ENCODE measurements around the gene MRTFA.

GRCh38 chr22:40567626-40568328, 68.7 kb downstream of the MRTFA start:
- TF ChIP-seq HNRNPUL1 (IDR thresholded peaks at IDR 0.05; ENCODE audit: low read depth, low read length) (no peak), CHD2 (IDR thresholded peaks at IDR 0.05; ENCODE audit: low read depth, low read length) (no peak), CTCF (CRISPR knock-in tag; IDR thresholded peaks at IDR 0.05) (no peak), KAT7 (CRISPR knock-in tag; IDR thresholded peaks at IDR 0.05; ENCODE audit: borderline replicate concordance) (no peak), THAP7 (CRISPR knock-in tag; IDR thresholded peaks at IDR 0.05) (no peak), BRCA1 (CRISPR knock-in tag; IDR thresholded peaks at IDR 0.05) (no peak), ZNF275 (CRISPR knock-in tag; IDR thresholded peaks at IDR 0.05; ENCODE audit: borderline replicate concordance) (no peak), HNRNPL (IDR thresholded peaks at IDR 0.05; ENCODE audit: low read depth, low read length) (no peak), ZBTB25 (CRISPR knock-in tag; IDR thresholded peaks at IDR 0.05) (no peak), HIVEP1 (CRISPR knock-in tag; IDR thresholded peaks at IDR 0.05) (no peak)

Data from HepG2 (cell line).